Neural cell (in vitro differentiated cells): ENCODE results near the gene MAS1. TPM values are rescaled to one million over a fixed set of nuclear protein-coding genes. Genes with fewer than 3 reads are reported as not detected.
A peak's percentile ranks its signal among the peaks of the same experiment; 100 is the strongest.
"Not testable (repeated sequence)": the region's sequence is repeated elsewhere in the genome, so short reads cannot be mapped to it uniquely, and the experiment has no call there.

ENCODE experiments used
- H2AFZ ChIP-seq: fragments of 200-600, 300-800 bp; sonication (generic), shearing (Covaris generic); 2 replicates; pipeline ENCODE4 v1.6.0; 2014; ENCODE audit warnings: low read depth, mild to moderate bottlenecking, antibody characterized with exemption, low read length, moderate library complexity
- H3F3A ChIP-seq: fragments of 200-600 bp; shearing (Covaris generic); 2 replicates; pipeline ENCODE4 v1.6.1; 2016; ENCODE audit warnings: mild to moderate bottlenecking, moderate library complexity, mixed read lengths, antibody characterized with exemption, low read length; ENCODE audit not compliant: insufficient read depth, poor library complexity, severe bottlenecking
- H3K27ac ChIP-seq: fragments of 200-600, 300-800 bp; sonication (generic), shearing (Covaris generic); 2 replicates; pipeline ENCODE4 v1.5.1; 2014; ENCODE audit warnings: mild to moderate bottlenecking, low read length, moderate library complexity
- H3K27me3 ChIP-seq: fragments of 300-800, 200-600 bp; sonication (generic), shearing (Covaris generic); 2 replicates; pipeline ENCODE4 v1.6.0; 2014; ENCODE audit warnings: mild to moderate bottlenecking, low read depth, low read length, moderate library complexity; ENCODE audit not compliant: insufficient read depth
- H3K36me3 ChIP-seq: fragments of 300-800, 200-600 bp; sonication (generic), shearing (Covaris generic); 2 replicates; pipeline ENCODE4 v1.5.1; 2014; ENCODE audit warnings: mild to moderate bottlenecking, antibody characterized with exemption, low read length, moderate library complexity; ENCODE audit not compliant: insufficient read depth
- H3K4me2 ChIP-seq: fragments of 300-800, 200-600 bp; sonication (generic), shearing (Covaris generic); 2 replicates; pipeline ENCODE4 v1.6.0; 2014; ENCODE audit warnings: mild to moderate bottlenecking, low read length
- H3K4me3 ChIP-seq: fragments of 300-800, 200-600 bp; sonication (generic), shearing (Covaris generic); 2 replicates; pipeline ENCODE4 v1.5.1; 2014; ENCODE audit warnings: mild to moderate bottlenecking, low read length, moderate library complexity
- H3K79me2 ChIP-seq: fragments of 200-600 bp; shearing (Covaris generic); replicated peaks from 2 replicates; pipeline ENCODE4 v1.6.0; 2014; ENCODE audit warnings: mild to moderate bottlenecking, low read length, moderate library complexity; ENCODE audit not compliant: insufficient read depth
- H3K9ac ChIP-seq: fragments of 300-800, 200-600 bp; sonication (generic), shearing (Covaris generic); 2 replicates; pipeline ENCODE4 v1.6.1; 2016; ENCODE audit warnings: mild to moderate bottlenecking, low read length, mixed read lengths
- H3K9me2 ChIP-seq: fragments of 200-600 bp; shearing (Covaris generic); 2 replicates; pipeline ENCODE4 v1.6.1; 2016; ENCODE audit warnings: mild to moderate bottlenecking, low read length, mixed read lengths; ENCODE audit not compliant: insufficient read depth
- H3K9me3 ChIP-seq: fragments of 200-600, 300-800 bp; sonication (generic), shearing (Covaris generic); 2 replicates; pipeline ENCODE4 v1.6.1; 2016; ENCODE audit warnings: mild to moderate bottlenecking, mixed run types, low read length, moderate library complexity, mixed read lengths
- H4K20me1 ChIP-seq: fragments of 200-600 bp; shearing (Covaris generic); 2 replicates; pipeline ENCODE4 v1.6.1; 2016; ENCODE audit warnings: mild to moderate bottlenecking, mixed run types; ENCODE audit not compliant: insufficient read depth
- EP300 ChIP-seq: fragments of 450-650 bp; conservative IDR thresholded peaks from 2 replicates; pipeline ENCODE4 v1.6.1; 2014; ENCODE audit warnings: antibody characterized with exemption, mild to moderate bottlenecking, moderate library complexity; ENCODE audit not compliant: poor library complexity, severe bottlenecking
- EZH2 ChIP-seq: fragments of 200-600, 300-800 bp; shearing (Covaris generic), sonication (generic); IDR thresholded peaks from 2 replicates; pipeline ENCODE4 v1.6.1; 2014; ENCODE audit warnings: antibody characterized with exemption, low read length, borderline replicate concordance, mild to moderate bottlenecking; ENCODE audit not compliant: insufficient read depth, poor library complexity, severe bottlenecking
- MXI1 ChIP-seq: fragments of 450-650 bp; conservative IDR thresholded peaks from 2 replicates; pipeline ENCODE4 v1.6.1; 2014; ENCODE audit warnings: antibody characterized with exemption, mild to moderate bottlenecking; ENCODE audit not compliant: poor library complexity, severe bottlenecking
- POLR2AphosphoS5 ChIP-seq: IDR thresholded peaks from 2 replicates; pipeline ENCODE4 v1.6.1; 2012
- RAD21 ChIP-seq: fragments of 450-650 bp; conservative IDR thresholded peaks from 2 replicates; pipeline ENCODE4 v1.6.1; 2014; ENCODE audit warnings: antibody characterized with exemption, mild to moderate bottlenecking, moderate library complexity
- SMC3 ChIP-seq: fragments of 450-650 bp; conservative IDR thresholded peaks from 2 replicates; pipeline ENCODE4 v1.6.1; 2014; ENCODE audit warnings: antibody characterized with exemption, mild to moderate bottlenecking, moderate library complexity; ENCODE audit not compliant: poor library complexity
- TAF1 ChIP-seq: IDR thresholded peaks from 2 replicates; pipeline ENCODE4 v1.6.1; 2012; ENCODE audit warnings: low read depth
- polyA plus RNA-seq: library from polyadenylated mRNA; depleted of rRNA; stranded (reverse); fragments of >200 nt; gene quantifications from 2 replicates; pipeline ENCODE4 v1.2.3, GENCODE V29; 2014
- TF ChIP-seq, protein P1 (sequence below): fragments of 450-650 bp; IDR thresholded peaks from 2 replicates; pipeline ENCODE4 v1.5.1; 2014; ENCODE audit warnings: antibody characterized with exemption, mild to moderate bottlenecking, moderate library complexity; ENCODE audit not compliant: poor library complexity, severe bottlenecking

Gene MAS1
- polyA plus RNA-seq, 1 donor from 2014 or later = not detected

DNA sequence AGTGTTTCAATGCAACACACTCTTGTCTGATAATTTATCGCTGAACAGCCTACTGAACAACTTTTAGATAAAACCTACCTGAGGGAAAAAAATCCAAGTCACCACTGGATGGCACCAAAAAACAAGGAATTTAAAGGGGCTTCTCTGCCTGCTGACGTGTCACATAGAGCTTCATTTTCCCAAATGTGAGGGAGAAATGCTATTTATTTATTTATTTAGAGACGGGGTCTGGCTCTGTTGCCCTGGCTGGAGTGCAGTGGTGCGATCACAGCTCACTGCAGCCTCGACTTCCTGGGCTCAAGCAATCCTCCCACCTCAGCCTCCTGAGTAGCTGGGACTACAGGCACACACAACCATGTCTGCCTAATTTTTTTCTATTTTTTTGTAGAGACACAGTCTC lies 27.4 kb upstream of the MAS1 start:
- not testable (repeated sequence) for H3K9me2 ChIP-seq, H3K79me2 ChIP-seq, H2AFZ ChIP-seq, H3K9me3 ChIP-seq, H3K27me3 ChIP-seq, H3F3A ChIP-seq, H3K36me3 ChIP-seq, H3K27ac ChIP-seq, H4K20me1 ChIP-seq, H3K4me2 ChIP-seq, H3K9ac ChIP-seq, H3K4me3 ChIP-seq
- TF ChIP-seq, protein P1, sequence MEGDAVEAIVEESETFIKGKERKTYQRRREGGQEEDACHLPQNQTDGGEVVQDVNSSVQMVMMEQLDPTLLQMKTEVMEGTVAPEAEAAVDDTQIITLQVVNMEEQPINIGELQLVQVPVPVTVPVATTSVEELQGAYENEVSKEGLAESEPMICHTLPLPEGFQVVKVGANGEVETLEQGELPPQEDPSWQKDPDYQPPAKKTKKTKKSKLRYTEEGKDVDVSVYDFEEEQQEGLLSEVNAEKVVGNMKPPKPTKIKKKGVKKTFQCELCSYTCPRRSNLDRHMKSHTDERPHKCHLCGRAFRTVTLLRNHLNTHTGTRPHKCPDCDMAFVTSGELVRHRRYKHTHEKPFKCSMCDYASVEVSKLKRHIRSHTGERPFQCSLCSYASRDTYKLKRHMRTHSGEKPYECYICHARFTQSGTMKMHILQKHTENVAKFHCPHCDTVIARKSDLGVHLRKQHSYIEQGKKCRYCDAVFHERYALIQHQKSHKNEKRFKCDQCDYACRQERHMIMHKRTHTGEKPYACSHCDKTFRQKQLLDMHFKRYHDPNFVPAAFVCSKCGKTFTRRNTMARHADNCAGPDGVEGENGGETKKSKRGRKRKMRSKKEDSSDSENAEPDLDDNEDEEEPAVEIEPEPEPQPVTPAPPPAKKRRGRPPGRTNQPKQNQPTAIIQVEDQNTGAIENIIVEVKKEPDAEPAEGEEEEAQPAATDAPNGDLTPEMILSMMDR = peak; percentile 70
- TF ChIP-seq RAD21 (peak; percentile 80), SMC3 (peak; percentile 75)

- H3K9ac ChIP-seq = no peak overlapping the region
- no peak overlapping the region for H3K4me2 ChIP-seq
- H4K20me1 ChIP-seq = no peaks in the 10 kb centered on the region
- H3K27ac ChIP-seq = no peak overlapping the region
- H3K27me3 ChIP-seq = no peaks in the 10 kb centered on the region
- no peak for TF ChIP-seq MXI1
- no peak for TF ChIP-seq EZH2
- TF ChIP-seq POLR2AphosphoS5 = no peak
- TF ChIP-seq TAF1 = no peak
- no peak for TF ChIP-seq SMC3
- TF ChIP-seq RAD21 = no peak
- TF ChIP-seq, protein P1 = no peak
- H3K36me3 ChIP-seq = no peaks in the 10 kb centered on the region
- no peak overlapping the region for H2AFZ ChIP-seq
- H3K79me2 ChIP-seq = no peaks in the 10 kb centered on the region
- no peaks in the 10 kb centered on the region for H3F3A ChIP-seq
- no peak overlapping the region for H3K4me3 ChIP-seq
- no peaks in the 10 kb centered on the region for H3K9me3 ChIP-seq
- no peaks in the 10 kb centered on the region for H3K9me2 ChIP-seq
Observed at GRCh38 chr6:159865226-159865920, 25.4 kb upstream of the MAS1 start.

GRCh38 chr6:159866286-159867247 lies 24.2 kb upstream of the MAS1 start:
- no peak overlapping the region for H3K4me3 ChIP-seq
- no peak overlapping the region for H3K4me2 ChIP-seq
- no peaks in the 10 kb centered on the region for H3K36me3 ChIP-seq
- no peak overlapping the region for H3K27ac ChIP-seq
- H3K79me2 ChIP-seq = no peaks in the 10 kb centered on the region
- no peaks in the 10 kb centered on the region for H3K9me3 ChIP-seq
- no peak overlapping the region for H3K9ac ChIP-seq
- H4K20me1 ChIP-seq = no peaks in the 10 kb centered on the region
- H2AFZ ChIP-seq = no peak overlapping the region
- no peaks in the 10 kb centered on the region for H3K9me2 ChIP-seq
- TF ChIP-seq RAD21 (no peak), EP300 (no peak), SMC3 (no peak), POLR2AphosphoS5 (no peak), MXI1 (no peak)
- TF ChIP-seq, protein P1 = no peak
- H3F3A ChIP-seq = no peaks in the 10 kb centered on the region
- no peaks in the 10 kb centered on the region for H3K27me3 ChIP-seq
